Natural killer cell treated with Interleukin-12 subunit alpha and Interleukin-12 subunit beta and Interleukin-15 and Interleukin-18, amount 100 ng/mL, for 72 hours (primary cell): ENCODE measurements around the gene NCOA7. TPM values are rescaled to one million over a fixed set of nuclear protein-coding genes. Genes with fewer than 3 reads are reported as not detected.
A peak's percentile ranks its signal among the peaks of the same experiment; 100 is the strongest.
"Not testable (repeated sequence)": the region's sequence is repeated elsewhere in the genome, so short reads cannot be mapped to it uniquely, and the experiment has no call there.

Experiments used
- ATAC-seq, 2 donors: fragments of 150-1000 bp; cut with Tn5 transposase in 1 of 2; sonication (Bioruptor Pico), chemical (Tn5 transposase) in 1 of 2; 2 replicates each; pipeline ENCODE4 v1.10.0; 2021
- DNase-seq: peaks from one replicate; pipeline ENCODE4 v3.0.0; 2022; ENCODE audit warnings: low spot score
- H3K27ac Mint-ChIP-seq, 2 donors: 1 replicate in 1 of 2; 2 replicates in 1 of 2; pipeline ENCODE4 v1.8.0; 2022; ENCODE audit warnings: mixed read lengths in 2 of 2, mild to moderate bottlenecking in 1 of 2, moderate library complexity in 1 of 2
- H3K27me3 Mint-ChIP-seq, 2 donors: 1 replicate in 1 of 2; 2 replicates in 1 of 2; pipeline ENCODE4 v1.8.0; 2022; ENCODE audit warnings: mixed read lengths in 2 of 2
- H3K36me3 Mint-ChIP-seq: one replicate; pipeline ENCODE4 v1.8.0; 2022; ENCODE audit warnings: mixed read lengths
- H3K4me1 Mint-ChIP-seq, 2 donors: 1 replicate in 1 of 2; 2 replicates in 1 of 2; pipeline ENCODE4 v1.8.0; 2022; ENCODE audit warnings: low read depth in 2 of 2, mixed read lengths in 2 of 2, mild to moderate bottlenecking in 1 of 2
- H3K4me3 Mint-ChIP-seq: one replicate; pipeline ENCODE4 v1.8.0; 2022; ENCODE audit warnings: mixed read lengths
- H3K9me3 Mint-ChIP-seq: 2 replicates; pipeline ENCODE4 v1.8.0; 2022; ENCODE audit warnings: mixed read lengths
- total RNA-seq, 2 donors: library from RNA; stranded (reverse); gene quantifications; one replicate each; pipeline ENCODE4 v1.2.3, GENCODE V29; 2022

NCOA7 gene
- total RNA-seq, 2 donors from 2014 or later = 41.4 to 63.9 TPM

- Mint-ChIP-seq H3K9me3 (no peaks in the 10 kb centered on the region), H3K4me3 (no peak overlapping the region), H3K4me1 (peaks cover 0 to 3% of the 10 kb centered on the region in 2 donors), H3K27me3 (no peaks in the 10 kb centered on the region), H3K36me3 (no peaks in the 10 kb centered on the region), H3K27ac (no peak overlapping the region)
- DNase-seq (no peak), ATAC-seq (no peak)
Observed at GRCh38 chr6:125961117-125961516, 170.4 kb downstream of the NCOA7 start.

- DNase-seq = no peak
- H3K9me3 Mint-ChIP-seq = no peaks in the 10 kb centered on the region
- no peaks in the 10 kb centered on the region for H3K36me3 Mint-ChIP-seq
- H3K4me1 Mint-ChIP-seq = peaks cover 0 to 3% of the 10 kb centered on the region in 2 donors
- ATAC-seq = no peak
- H3K27ac Mint-ChIP-seq = peak overlapping the region in 1 of 2 donors; percentile 44
- H3K27me3 Mint-ChIP-seq = no peaks in the 10 kb centered on the region
- H3K4me3 Mint-ChIP-seq = no peak overlapping the region
Observed at GRCh38 chr6:125962900-125963497, 172.2 kb downstream of the NCOA7 start.

- H3K27me3 Mint-ChIP-seq = no peaks in the 10 kb centered on the region
- no peak overlapping the region for H3K4me3 Mint-ChIP-seq
- H3K9me3 Mint-ChIP-seq = no peaks in the 10 kb centered on the region
- H3K36me3 Mint-ChIP-seq = peaks cover under 1% of the 10 kb centered on the region
- no peak overlapping the region for H3K27ac Mint-ChIP-seq
- DNase-seq (no peak), ATAC-seq (no peak)
- peaks cover 0 to 3% of the 10 kb centered on the region in 2 donors for H3K4me1 Mint-ChIP-seq
Observed at GRCh38 chr6:125963817-125964216, 173.1 kb downstream of the NCOA7 start.

GRCh38 chr6:125966569-125966968 lies 175.8 kb downstream of the NCOA7 start:
- Mint-ChIP-seq H3K4me1 (no peaks in the 10 kb centered on the region), H3K9me3 (no peaks in the 10 kb centered on the region), H3K27me3 (no peaks in the 10 kb centered on the region), H3K36me3 (peaks cover 6% of the 10 kb centered on the region), H3K4me3 (no peak overlapping the region), H3K27ac (peak overlapping the region in 1 of 2 donors; percentile 24)
- ATAC-seq = no peak
- DNase-seq = no peak

- no peaks in the 10 kb centered on the region for H3K27me3 Mint-ChIP-seq
- H3K36me3 Mint-ChIP-seq = peaks cover 6% of the 10 kb centered on the region
- no peak overlapping the region for H3K27ac Mint-ChIP-seq
- no peaks in the 10 kb centered on the region for H3K9me3 Mint-ChIP-seq
- no peaks in the 10 kb centered on the region for H3K4me1 Mint-ChIP-seq
- no peak overlapping the region for H3K4me3 Mint-ChIP-seq
- DNase-seq = no peak
- no peak for ATAC-seq
Observed at GRCh38 chr6:125968493-125968892, 177.7 kb downstream of the NCOA7 start.

- no peak for DNase-seq
- Mint-ChIP-seq H3K36me3 (peaks cover 11% of the 10 kb centered on the region), H3K4me3 (no peak overlapping the region), H3K27ac (no peak overlapping the region), H3K4me1 (peaks cover 2 to 5% of the 10 kb centered on the region in 2 donors), H3K27me3 (no peaks in the 10 kb centered on the region), H3K9me3 (no peaks in the 10 kb centered on the region)
- ATAC-seq = no peak
Observed at GRCh38 chr6:125970760-125971159, 180.0 kb downstream of the NCOA7 start.

- H3K36me3 Mint-ChIP-seq = peaks cover 11% of the 10 kb centered on the region
- H3K27me3 Mint-ChIP-seq, H3K4me3 Mint-ChIP-seq, H3K9me3 Mint-ChIP-seq, H3K27ac Mint-ChIP-seq, ATAC-seq, H3K4me1 Mint-ChIP-seq, DNase-seq: not testable (repeated sequence)
Observed at GRCh38 chr6:125972478-125972877, 181.7 kb downstream of the NCOA7 start.

GRCh38 chr6:125974214-125974866 lies 183.6 kb downstream of the NCOA7 start:
- ATAC-seq (no peak), DNase-seq (no peak)
- Mint-ChIP-seq H3K4me3 (no peak overlapping the region), H3K36me3 (peaks cover 6% of the 10 kb centered on the region), H3K27ac (no peak overlapping the region), H3K9me3 (no peaks in the 10 kb centered on the region), H3K4me1 (peaks cover 2 to 5% of the 10 kb centered on the region in 2 donors), H3K27me3 (no peaks in the 10 kb centered on the region)

- no peak for ATAC-seq
- Mint-ChIP-seq H3K27me3 (no peaks in the 10 kb centered on the region), H3K27ac (no peak overlapping the region), H3K36me3 (peaks cover 5% of the 10 kb centered on the region), H3K9me3 (no peaks in the 10 kb centered on the region), H3K4me1 (peaks cover 2 to 5% of the 10 kb centered on the region in 2 donors), H3K4me3 (no peak overlapping the region)
- DNase-seq = no peak
Observed at GRCh38 chr6:125979101-125979500, 188.3 kb downstream of the NCOA7 start.

Other genes with a start within 250 kb of the NCOA7 start
- under 1 TPM in 1 of 2 donors, not detected in 1; 0.10 TPM for gene HEY2, start 41.3 kb upstream of the NCOA7 start, total RNA-seq
- 10 to 100 TPM in 1 of 2 donors, 1 to 10 TPM in 1; 8.1 to 12.4 TPM for gene HINT3, start 165.8 kb downstream of the NCOA7 start, total RNA-seq
- 10 to 100 TPM; 23.7 to 47.2 TPM for gene TRMT11, start 195.6 kb downstream of the NCOA7 start, total RNA-seq